ENCODE data around the gene SERP2. TPM values are rescaled to one million over a fixed set of nuclear protein-coding genes. Genes with fewer than 3 reads are reported as not detected.

SERP2 gene
- total RNA-seq, 1 experiment from 2014 or later = 1.8 TPM

DNA sequence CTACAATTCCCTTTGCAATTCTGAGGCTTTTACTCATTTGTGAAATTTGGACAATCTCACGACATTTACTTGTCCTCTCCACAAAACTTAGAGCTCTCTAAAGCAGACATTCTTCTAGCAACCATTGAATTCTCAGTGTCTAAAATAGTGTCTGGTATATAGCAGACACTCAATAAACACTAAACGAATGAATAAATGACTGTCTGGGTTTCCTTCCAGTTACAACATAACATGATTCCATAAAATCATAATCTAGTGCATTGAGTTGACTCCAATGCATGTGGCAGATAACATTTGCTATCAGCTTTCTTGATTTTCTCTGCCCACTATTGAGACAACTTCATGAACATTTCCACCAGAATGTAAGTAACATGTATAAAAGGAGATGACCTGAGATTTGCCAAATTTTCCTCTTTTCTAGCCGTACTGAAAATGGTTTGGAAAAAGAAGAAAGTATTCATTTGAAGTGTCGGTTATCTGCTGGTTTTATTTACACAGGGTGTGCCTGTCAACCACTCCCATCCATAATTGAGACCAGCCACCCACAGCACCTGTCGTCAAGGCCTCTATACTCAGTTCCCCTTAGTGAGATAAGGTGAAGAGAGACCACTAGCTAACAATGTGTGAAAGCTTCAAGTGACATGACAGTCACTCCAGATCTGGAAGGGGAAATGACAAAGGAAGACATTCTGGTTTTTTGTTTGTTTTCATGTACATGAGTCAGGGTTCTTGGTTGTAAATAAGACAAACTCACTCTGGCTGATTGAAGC is 4.8 kb upstream of the SERP2 start:
- H2AK5ac ChIP-seq (ENCODE audit: insufficient read length, low read length) = no peak overlapping the region
- H2BK12ac ChIP-seq (ENCODE audit: insufficient read length, low read depth, low read length) = no peak overlapping the region
- H3K56ac ChIP-seq (ENCODE audit: insufficient read length, low read depth, low read length) = no peak overlapping the region
- H4K20me1 ChIP-seq (ENCODE audit: control insufficient read depth, insufficient read depth, insufficient read length) = no peaks in the 10 kb centered on the region
- H3K27me3 ChIP-seq (ENCODE audit: insufficient read depth, low read length) = no peaks in the 10 kb centered on the region; the same call in 1 of the 2 replicates
- no peaks in the 10 kb centered on the region for H3K79me1 ChIP-seq (ENCODE audit: insufficient read depth, low read depth, low read length, poor library complexity, severe bottlenecking)
- DNase-seq = no peak
- Mint-ChIP-seq H3K9me3 (no peaks in the 10 kb centered on the region), H3K27me3 (ENCODE audit: low read depth) (peaks cover 19% of the 10 kb centered on the region), H3K36me3 (ENCODE audit: insufficient read depth in 1 of 3, low read depth in 3 of 3) (no peaks in the 10 kb centered on the region), H3K4me3 (no peak overlapping the region), H3K27ac (no peak overlapping the region), H3K4me1 (peaks cover 8 to 11% of the 10 kb centered on the region in 2 experiments)
- H2BK5ac ChIP-seq (ENCODE audit: insufficient read length, low read length) = no peak overlapping the region
- no peaks in the 10 kb centered on the region for H3K79me2 ChIP-seq (ENCODE audit: insufficient read depth, low read length)
- no peaks in the 10 kb centered on the region for H3K4me1 ChIP-seq (ENCODE audit: insufficient read depth, low read length)
- H3T11ph ChIP-seq (ENCODE audit: low read length) = no peak overlapping the region
- H3K9ac ChIP-seq (ENCODE audit: extremely low read depth, insufficient read length, low read length) = no peak overlapping the region
- H3K14ac ChIP-seq (ENCODE audit: insufficient read depth, low read length) = no peak overlapping the region
- H3K23ac ChIP-seq (ENCODE audit: insufficient read length, low read depth, low read length) = no peak overlapping the region
- no peak overlapping the region for H2AFZ ChIP-seq (ENCODE audit: low read length)
- no CpG with 5 or more reads among the region's 5 CpGs for WGBS (ENCODE audit: extremely low coverage, insufficient read length, low lambda C conversion rate)
- no peak overlapping the region for H4K91ac ChIP-seq (ENCODE audit: insufficient read length, low read depth, low read length)
- no peak overlapping the region for H3K4me2 ChIP-seq (ENCODE audit: insufficient read depth, insufficient read length, low read length)
- H2BK20ac ChIP-seq (ENCODE audit: low read depth, low read length, poor library complexity, severe bottlenecking) = no peak overlapping the region
- no peak overlapping the region for H3K27ac ChIP-seq (ENCODE audit: insufficient read length, low read depth, low read length)
- no peak overlapping the region for H2BK120ac ChIP-seq (ENCODE audit: low read depth, low read length, poor library complexity, severe bottlenecking)
- H3K9me3 ChIP-seq (ENCODE audit: control insufficient read depth, low read depth, low read length) = no peaks in the 10 kb centered on the region
- H4K8ac ChIP-seq (replicated peaks; ENCODE audit: insufficient read length, low read depth, low read length) = no peak overlapping the region
- no peak overlapping the region for H2BK15ac ChIP-seq (ENCODE audit: low read depth, low read length)
- H3K4ac ChIP-seq (ENCODE audit: low read depth, low read length) = no peak overlapping the region
- H4K5ac ChIP-seq (ENCODE audit: insufficient read length, low read depth, low read length) = no peak overlapping the region
- TF ChIP-seq, protein P1, sequence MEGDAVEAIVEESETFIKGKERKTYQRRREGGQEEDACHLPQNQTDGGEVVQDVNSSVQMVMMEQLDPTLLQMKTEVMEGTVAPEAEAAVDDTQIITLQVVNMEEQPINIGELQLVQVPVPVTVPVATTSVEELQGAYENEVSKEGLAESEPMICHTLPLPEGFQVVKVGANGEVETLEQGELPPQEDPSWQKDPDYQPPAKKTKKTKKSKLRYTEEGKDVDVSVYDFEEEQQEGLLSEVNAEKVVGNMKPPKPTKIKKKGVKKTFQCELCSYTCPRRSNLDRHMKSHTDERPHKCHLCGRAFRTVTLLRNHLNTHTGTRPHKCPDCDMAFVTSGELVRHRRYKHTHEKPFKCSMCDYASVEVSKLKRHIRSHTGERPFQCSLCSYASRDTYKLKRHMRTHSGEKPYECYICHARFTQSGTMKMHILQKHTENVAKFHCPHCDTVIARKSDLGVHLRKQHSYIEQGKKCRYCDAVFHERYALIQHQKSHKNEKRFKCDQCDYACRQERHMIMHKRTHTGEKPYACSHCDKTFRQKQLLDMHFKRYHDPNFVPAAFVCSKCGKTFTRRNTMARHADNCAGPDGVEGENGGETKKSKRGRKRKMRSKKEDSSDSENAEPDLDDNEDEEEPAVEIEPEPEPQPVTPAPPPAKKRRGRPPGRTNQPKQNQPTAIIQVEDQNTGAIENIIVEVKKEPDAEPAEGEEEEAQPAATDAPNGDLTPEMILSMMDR (conservative IDR thresholded peaks at IDR 0.05) = no peak
- peaks cover 7% of the 10 kb centered on the region for H3K23me2 ChIP-seq (ENCODE audit: insufficient read length, low read depth, low read length, poor library complexity, severe bottlenecking)
- H3K18ac ChIP-seq (ENCODE audit: insufficient read length, low read depth, low read length) = no peak overlapping the region
